Common myeloid progenitor, CD34-positive (primary cell): Measurements from ENCODE around the gene CCDC69.
A peak's percentile ranks its signal among the peaks of the same experiment; 100 is the strongest.

Experiments
- CTCF ChIA-PET: fragments of 350-600 bp; sonication (Branson Sonifier 250); formaldehyde crosslinking; loops from one replicate; lab custom pipeline; 2021; ENCODE audit warnings: antibody characterized with exemption; lab: Charles Lee
- POLR2A ChIA-PET: fragments of 350-600 bp; sonication (Branson Sonifier 250); formaldehyde crosslinking; loops from one replicate; lab custom pipeline; 2021; ENCODE audit warnings: antibody characterized with exemption; lab: Charles Lee
- DNase-seq, 3 donors: peaks; one replicate each; pipeline versions ENCODE4 v3.0.0 to v3.0.0-alpha.2; 2013
- H3K27ac ChIP-seq, 2 experiments: 1 replicate in 1 of 2; 2 replicates in 1 of 2; pipeline ENCODE4 v1.7.0; 2013; ENCODE audit warnings: inconsistent platforms in 2 of 2, low read length in 2 of 2, mild to moderate bottlenecking in 2 of 2, low read depth in 1 of 2, moderate library complexity in 1 of 2; ENCODE audit not compliant: severe bottlenecking in 2 of 2, insufficient read depth in 1 of 2, poor library complexity in 1 of 2
- H3K27me3 ChIP-seq, 5 experiments: replicated peaks in 2 of 5; 1 replicate in 3 of 5; 2 replicates in 2 of 5; pipeline versions ENCODE4 v1.6.1 to v1.7.0; 2013; ENCODE audit warnings: low read length in 4 of 5, mild to moderate bottlenecking in 2 of 5, moderate library complexity in 2 of 5, inconsistent platforms in 1 of 5; ENCODE audit not compliant: insufficient read depth in 5 of 5, control insufficient read depth in 4 of 5
- H3K36me3 ChIP-seq, 4 experiments: 1 replicate in 2 of 4; 2 replicates in 2 of 4; pipeline versions ENCODE4 v1.6.1 to v1.7.0; 2013; ENCODE audit warnings: low read length in 3 of 4, control low read depth in 1 of 4, mild to moderate bottlenecking in 1 of 4; ENCODE audit not compliant: control insufficient read depth in 4 of 4, insufficient read depth in 4 of 4
- H3K4me1 ChIP-seq, 4 experiments: 1 replicate in 3 of 4; 2 replicates in 1 of 4; pipeline versions ENCODE4 v1.6.1 to v1.7.1; 2013; ENCODE audit warnings: low read length in 3 of 4, mild to moderate bottlenecking in 3 of 4, control low read depth in 1 of 4, inconsistent platforms in 1 of 4, moderate library complexity in 1 of 4; ENCODE audit not compliant: control insufficient read depth in 4 of 4, insufficient read depth in 4 of 4; ENCODE audit errors: control extremely low read depth in 1 of 4
- H3K4me3 ChIP-seq, 7 experiments: 1 replicate in 4 of 7; 2 replicates in 3 of 7; pipeline versions ENCODE4 v1.5.1 to v1.7.0; 2013; ENCODE audit warnings: mild to moderate bottlenecking in 7 of 7, low read length in 6 of 7, moderate library complexity in 6 of 7, inconsistent platforms in 2 of 7, low read depth in 2 of 7, control low read depth in 1 of 7; ENCODE audit not compliant: insufficient read depth in 4 of 7, control insufficient read depth in 1 of 7; ENCODE audit errors: extremely low read depth in 1 of 7
- H3K9me3 ChIP-seq, 5 experiments: 1 replicate in 4 of 5; 2 replicates in 1 of 5; pipeline versions ENCODE4 v1.6.1 to v1.7.1; 2013; ENCODE audit warnings: low read length in 4 of 5, mild to moderate bottlenecking in 2 of 5, inconsistent platforms in 1 of 5, low read depth in 1 of 5, moderate library complexity in 1 of 5; ENCODE audit not compliant: control insufficient read depth in 4 of 5, insufficient read depth in 2 of 5; ENCODE audit errors: control extremely low read depth in 1 of 5
- WGBS: methylation state at CpG from one replicate; pipeline ENCODE4 v1.1.5; 2013; ENCODE audit not compliant: insufficient coverage; 5-methylcytosine and 5-hydroxymethylcytosine counted together

The CCDC69 gene

GRCh38 chr5:151168602-151169344 is 55.1 kb downstream of the CCDC69 start:
- Histone ChIP-seq H3K4me3 (no peak overlapping the region), H3K9me3 (no peaks in the 10 kb centered on the region), H3K4me1 (peaks cover 0 to 3% (median 0%) of the 10 kb centered on the region in 4 experiments), H3K27me3 (no peaks in the 10 kb centered on the region), H3K36me3 (no peaks in the 10 kb centered on the region), H3K27ac (no peak overlapping the region)
- ChIA-PET POLR2A (no interaction called here), CTCF (interaction anchor here (1.0 to 14.6 kb wide), 7 partner anchors 11 to 120 kb away, joined by 4 to 558 read pairs (median 8); partner anchors contain the start of gene ANXA6)
- no peak for DNase-seq
- 91% methylated on average over 9 of the region's 10 CpGs for WGBS

GRCh38 chr5:151167022-151167421 is 56.9 kb downstream of the CCDC69 start:
- ChIA-PET CTCF (interaction anchor here (0.5 to 14.6 kb wide), 10 partner anchors 12 to 450 kb away, joined by 3 to 558 read pairs (median 4); partner anchors contain the start of gene ANXA6), POLR2A (interaction anchor here (0.5 to 0.6 kb wide), 2 partner anchors 46 to 716 kb away, joined by 3 read pairs; no protein-coding TSS in a partner anchor)
- DNase-seq, result no peak
- Histone ChIP-seq H3K9me3 (no peaks in the 10 kb centered on the region), H3K27me3 (no peaks in the 10 kb centered on the region), H3K4me1 (peaks cover 0 to 3% (median 0%) of the 10 kb centered on the region in 4 experiments), H3K36me3 (no peaks in the 10 kb centered on the region), H3K27ac (no peak overlapping the region), H3K4me3 (no peak overlapping the region)
- WGBS, result 99% methylated on average over 7 of the region's 9 CpGs

- no peaks in the 10 kb centered on the region for H3K27me3 ChIP-seq
- DNase-seq, result peak; percentile 80 to 90 (median 83)
- WGBS, result 78% methylated on average over 6 of the region's 8 CpGs
- no peak overlapping the region for H3K4me3 ChIP-seq
- no peaks in the 10 kb centered on the region for H3K9me3 ChIP-seq
- H3K36me3 ChIP-seq, result no peaks in the 10 kb centered on the region
- ChIA-PET POLR2A (interaction anchor here (0.7 to 1.4 kb wide), 2 partner anchors 39 to 754 kb away, joined by 3 to 5 read pairs; no protein-coding TSS in a partner anchor), CTCF (interaction anchor here (0.6 to 14.6 kb wide), 33 partner anchors 8 to 467 kb away, joined by 3 to 558 read pairs (median 4); partner anchors contain the start of genes ANXA6 and CCDC69)
- no peak overlapping the region for H3K27ac ChIP-seq
- H3K4me1 ChIP-seq, result peaks cover 0 to 3% (median 0%) of the 10 kb centered on the region in 4 experiments
Measured at GRCh38 chr5:151164687-151165392, 59.1 kb downstream of the CCDC69 start.

DNA sequence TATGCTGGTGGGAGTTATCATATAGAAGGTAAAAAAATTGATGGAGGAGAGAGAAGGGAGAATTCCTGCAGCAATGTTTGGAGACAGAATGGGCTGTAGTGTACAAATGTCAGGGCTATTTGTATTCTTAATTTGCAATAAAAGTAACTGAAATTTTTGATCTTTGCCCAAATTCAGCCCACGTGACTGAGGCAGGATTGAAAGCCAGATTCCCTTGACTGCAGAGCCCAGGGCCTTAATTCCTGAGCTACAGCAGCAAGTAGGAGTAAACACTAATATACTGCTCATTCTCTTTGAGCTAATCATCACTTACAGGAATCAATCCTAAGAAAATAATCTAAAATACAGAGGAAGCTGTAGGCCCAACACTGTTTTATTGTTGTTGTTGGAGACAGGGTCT is 61.1 kb downstream of the CCDC69 start:
- peaks cover 2 to 13% (median 10%) of the 10 kb centered on the region in 4 experiments for H3K4me1 ChIP-seq
- no peaks in the 10 kb centered on the region for H3K36me3 ChIP-seq
- H3K9me3 ChIP-seq, result no peaks in the 10 kb centered on the region
- 94% methylated on average over 1 of the region's 1 CpG for WGBS
- CTCF ChIA-PET, result interaction anchor here (0.7 to 14.6 kb wide), 9 partner anchors 10 to 113 kb away, joined by 3 to 558 read pairs (median 4); partner anchors contain the start of gene ANXA6
- no peak overlapping the region for H3K27ac ChIP-seq
- no peak for DNase-seq
- no peaks in the 10 kb centered on the region for H3K27me3 ChIP-seq
- POLR2A ChIA-PET, result no interaction called here
- no peak overlapping the region for H3K4me3 ChIP-seq

DNA sequence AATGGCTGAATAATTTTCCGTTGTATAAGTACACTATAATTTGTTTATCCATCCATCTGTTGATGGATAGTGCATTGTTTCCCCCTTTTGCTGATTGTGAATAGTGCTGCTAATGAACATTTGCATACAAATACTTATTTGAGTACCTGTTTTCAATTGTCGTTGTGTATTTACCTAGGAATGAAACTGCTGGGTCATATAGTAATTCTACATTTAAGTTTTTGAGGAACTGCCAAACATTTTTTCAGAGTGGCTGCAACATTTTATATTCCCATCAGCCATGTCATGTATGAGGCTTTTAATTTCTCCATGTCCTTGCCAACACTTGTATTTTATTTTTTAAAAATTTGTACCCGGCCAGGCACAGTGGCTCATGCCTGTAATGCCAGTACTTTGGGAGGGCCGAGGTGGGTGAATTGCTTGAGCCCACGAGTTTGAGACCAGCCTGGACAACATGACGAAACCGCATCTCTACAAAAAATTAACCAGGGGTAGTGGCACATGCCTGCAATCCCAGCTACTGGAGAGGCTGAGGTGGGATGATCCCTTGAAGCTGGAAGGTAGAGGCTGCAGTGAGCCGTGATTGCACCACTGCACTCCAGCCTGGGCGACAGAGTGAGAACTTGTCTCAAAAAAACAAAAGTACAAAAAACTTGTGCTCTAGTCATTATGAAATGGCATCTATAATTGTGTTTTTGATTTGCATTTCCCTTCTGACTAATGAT is 64.1 kb downstream of the CCDC69 start:
- ChIA-PET CTCF (interaction anchor here (14.6 kb wide), 1 partner anchor 35 kb away, joined by 558 read pairs; no protein-coding TSS in a partner anchor), POLR2A (no interaction called here)
- Histone ChIP-seq H3K4me3 (no peak overlapping the region), H3K9me3 (no peaks in the 10 kb centered on the region), H3K27ac (no peak overlapping the region), H3K27me3 (no peaks in the 10 kb centered on the region), H3K36me3 (no peaks in the 10 kb centered on the region), H3K4me1 (peaks cover 6 to 40% (median 38%) of the 10 kb centered on the region in 4 experiments)
- 91% methylated on average over 4 of the region's 9 CpGs for WGBS
- no peak for DNase-seq

DNA sequence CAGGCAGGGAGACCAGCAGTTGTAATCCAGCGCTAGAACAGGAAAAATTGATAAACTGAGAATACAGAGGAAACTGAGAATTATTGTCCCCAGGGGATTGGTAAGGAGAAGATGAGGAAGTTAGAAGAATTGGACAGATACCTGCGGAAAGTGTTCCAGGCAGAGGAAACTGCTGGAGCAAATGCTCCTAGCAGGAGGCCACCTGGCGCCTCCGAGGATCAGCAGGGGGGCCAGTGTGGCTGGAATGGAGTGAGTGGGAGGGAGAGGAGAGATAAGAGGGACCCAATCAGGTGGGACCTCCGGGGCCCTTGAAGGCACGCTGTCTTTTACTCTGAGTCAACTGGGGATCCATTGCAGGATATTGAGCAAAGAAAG is 65.6 kb downstream of the CCDC69 start:
- H3K4me1 ChIP-seq, result peaks cover 6 to 53% (median 50%) of the 10 kb centered on the region in 4 experiments
- CTCF ChIA-PET, result interaction anchor here (1.2 to 11.1 kb wide), 7 partner anchors 7 to 68 kb away, joined by 3 to 97 read pairs (median 7); no protein-coding TSS in a partner anchor
- POLR2A ChIA-PET, result interaction anchor here (1.0 to 1.3 kb wide), 3 partner anchors 10 to 56 kb away, joined by 3 to 7 read pairs (median 4); no protein-coding TSS in a partner anchor
- 0% methylated on average over 4 of the region's 6 CpGs for WGBS
- no peaks in the 10 kb centered on the region for H3K9me3 ChIP-seq
- peak overlapping the region; percentile 77 to 94 (median 81) for H3K4me3 ChIP-seq
- DNase-seq, result peak in 1 of 3 donors; percentile 23
- no peaks in the 10 kb centered on the region for H3K27me3 ChIP-seq
- H3K27ac ChIP-seq, result peak overlapping the region; percentile 51 to 71
- peaks cover 0 to 5% (median 0%) of the 10 kb centered on the region in 4 experiments for H3K36me3 ChIP-seq
